MCF 10A (cell line): ENCODE measurements around the gene PHACTR1. TPM values are rescaled to one million over a fixed set of nuclear protein-coding genes. Genes with fewer than 3 reads are reported as not detected.
A peak's percentile ranks its signal among the peaks of the same experiment; 100 is the strongest.

ENCODE experiments used
- BruUV-seq: library from RNA; stranded (reverse); fragments of 400-500 nt; replicated peaks from 2 replicates; lab custom pipeline; 2021; lab: Mats Ljungman, UMichigan
- CTCF ChIA-PET: fragments of 300-600 bp; sonication (Branson Sonifier 250); formaldehyde crosslinking; extraction: SDS; loops from one replicate; lab custom pipeline; 2021; ENCODE audit warnings: antibody characterized with exemption, inconsistent platforms; lab: Yijun Ruan, JAX
- POLR2A ChIA-PET: fragments of 300-600, 350-650 bp; sonication (Branson Sonifier 250); formaldehyde crosslinking; extraction: SDS; loops from one replicate; lab custom pipeline; 2020; ENCODE audit warnings: antibody characterized with exemption, inconsistent platforms; lab: Yijun Ruan, JAX
- DNase-seq: peaks from one replicate; pipeline ENCODE4 v3.0.0-alpha.2; 2018; ENCODE audit not compliant: unreplicated experiment
- H3K27ac Mint-ChIP-seq: one replicate; pipeline ENCODE4 v1.8.0; 2022; ENCODE audit warnings: mild to moderate bottlenecking, low read depth, mixed read lengths; ENCODE audit not compliant: unreplicated experiment
- H3K27me3 Mint-ChIP-seq: one replicate; pipeline ENCODE4 v1.8.0; 2022; ENCODE audit warnings: mixed read lengths; ENCODE audit not compliant: insufficient read depth, unreplicated experiment
- H3K36me3 Mint-ChIP-seq: one replicate; pipeline ENCODE4 v1.8.0; 2022; ENCODE audit warnings: mild to moderate bottlenecking, moderate library complexity, mixed read lengths; ENCODE audit not compliant: insufficient read depth, unreplicated experiment
- H3K4me1 Mint-ChIP-seq: one replicate; pipeline ENCODE4 v1.8.0; 2022; ENCODE audit warnings: mixed read lengths; ENCODE audit not compliant: insufficient read depth, unreplicated experiment
- H3K4me3 Mint-ChIP-seq: one replicate; pipeline ENCODE4 v1.8.0; 2022; ENCODE audit warnings: mild to moderate bottlenecking, moderate library complexity, mixed read lengths; ENCODE audit not compliant: unreplicated experiment
- H3K9me3 Mint-ChIP-seq: one replicate; pipeline ENCODE4 v1.8.0; 2022; ENCODE audit warnings: mixed read lengths; ENCODE audit not compliant: unreplicated experiment
- intact Hi-C: fragments of 100-400 bp; cut with micrococcal nuclease; formaldehyde crosslinking; loops from 2 replicates; pipeline ENCODE4 v1.14.1; 2022
- total RNA-seq: library from RNA; stranded (reverse); gene quantifications from 2 replicates; pipeline ENCODE4 v1.2.3, GENCODE V29; 2022
- TF ChIP-seq, protein P1 (sequence below): fragments of 200-600 bp; IDR thresholded peaks from one replicate; pipeline ENCODE4 v1.8.0; 2022; ENCODE audit warnings: antibody characterized with exemption, mild to moderate bottlenecking; ENCODE audit not compliant: unreplicated experiment

PHACTR1 gene
- total RNA-seq, 1 experiment from 2014 or later: not detected

DNA sequence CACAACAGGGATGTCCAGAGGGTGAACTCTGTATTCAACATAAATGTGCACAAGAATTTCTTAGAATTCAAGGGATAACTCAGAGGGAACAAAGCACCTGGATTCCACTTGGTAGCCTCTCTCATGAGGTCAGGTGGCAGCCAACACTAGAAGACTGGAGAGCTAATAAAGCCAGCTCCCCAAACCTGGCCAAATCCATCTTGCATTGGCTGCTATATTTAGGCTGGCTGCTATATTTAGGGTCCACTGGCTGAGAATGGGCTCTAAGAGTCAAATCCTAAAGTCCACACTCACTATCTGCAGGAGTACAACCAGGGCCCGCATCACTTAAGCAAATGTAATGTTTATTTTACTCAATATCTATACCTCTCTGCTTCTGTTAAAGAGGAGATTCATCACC lies 591.8 kb downstream of the PHACTR1 start:
- POLR2A ChIA-PET: interaction anchor here (1.7 to 1.9 kb wide), 2 partner anchors 20 to 23 kb away, joined by 4 to 15 read pairs; partner anchors contain the start of gene TBC1D7
- Mint-ChIP-seq H3K36me3 (peaks cover 23% of the 10 kb centered on the region), H3K4me1 (peaks cover 14% of the 10 kb centered on the region), H3K9me3 (no peaks in the 10 kb centered on the region), H3K27me3 (no peaks in the 10 kb centered on the region), H3K4me3 (no peak overlapping the region), H3K27ac (peak overlapping the region; percentile 85)
- TF ChIP-seq, protein P1, sequence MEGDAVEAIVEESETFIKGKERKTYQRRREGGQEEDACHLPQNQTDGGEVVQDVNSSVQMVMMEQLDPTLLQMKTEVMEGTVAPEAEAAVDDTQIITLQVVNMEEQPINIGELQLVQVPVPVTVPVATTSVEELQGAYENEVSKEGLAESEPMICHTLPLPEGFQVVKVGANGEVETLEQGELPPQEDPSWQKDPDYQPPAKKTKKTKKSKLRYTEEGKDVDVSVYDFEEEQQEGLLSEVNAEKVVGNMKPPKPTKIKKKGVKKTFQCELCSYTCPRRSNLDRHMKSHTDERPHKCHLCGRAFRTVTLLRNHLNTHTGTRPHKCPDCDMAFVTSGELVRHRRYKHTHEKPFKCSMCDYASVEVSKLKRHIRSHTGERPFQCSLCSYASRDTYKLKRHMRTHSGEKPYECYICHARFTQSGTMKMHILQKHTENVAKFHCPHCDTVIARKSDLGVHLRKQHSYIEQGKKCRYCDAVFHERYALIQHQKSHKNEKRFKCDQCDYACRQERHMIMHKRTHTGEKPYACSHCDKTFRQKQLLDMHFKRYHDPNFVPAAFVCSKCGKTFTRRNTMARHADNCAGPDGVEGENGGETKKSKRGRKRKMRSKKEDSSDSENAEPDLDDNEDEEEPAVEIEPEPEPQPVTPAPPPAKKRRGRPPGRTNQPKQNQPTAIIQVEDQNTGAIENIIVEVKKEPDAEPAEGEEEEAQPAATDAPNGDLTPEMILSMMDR: no peak
- DNase-seq: no peak
- intact Hi-C loops: no loop called here
- no TSS peak for BruUV-seq
- CTCF ChIA-PET: interaction anchor here (0.6 kb wide), 1 partner anchor 27 kb away, joined by 3 read pairs; no protein-coding TSS in a partner anchor

DNA sequence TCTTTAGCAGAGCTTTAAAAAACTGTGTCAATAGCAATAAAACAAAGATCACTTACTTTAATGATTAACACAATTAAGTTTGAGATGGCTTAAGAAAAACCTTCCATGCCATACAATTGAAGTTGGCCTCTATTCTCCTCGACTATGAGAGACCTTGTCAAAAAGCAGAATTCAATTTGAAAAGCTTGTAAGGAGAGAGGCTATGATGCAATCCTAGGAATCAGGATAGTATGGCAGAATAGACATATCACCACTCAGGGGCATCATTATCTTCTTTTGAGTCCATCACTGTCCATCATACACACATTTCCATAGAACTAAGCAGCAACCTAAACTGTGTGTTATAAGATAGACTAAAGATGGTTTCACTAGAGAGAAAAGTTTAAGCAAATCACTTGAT lies 594.6 kb downstream of the PHACTR1 start:
- no TSS peak for BruUV-seq
- H3K4me3 Mint-ChIP-seq: no peak overlapping the region
- peaks cover 12% of the 10 kb centered on the region for H3K4me1 Mint-ChIP-seq
- no peaks in the 10 kb centered on the region for H3K27me3 Mint-ChIP-seq
- ChIA-PET CTCF (no interaction called here), POLR2A (interaction anchor here (2.8 kb wide), 1 partner anchor 17 kb away, joined by 15 read pairs; the partner anchor contains the start of gene TBC1D7)
- DNase-seq: no peak
- peaks cover 38% of the 10 kb centered on the region for H3K36me3 Mint-ChIP-seq
- TF ChIP-seq, protein P1: no peak
- intact Hi-C loops: no loop called here
- no peaks in the 10 kb centered on the region for H3K9me3 Mint-ChIP-seq
- no peak overlapping the region for H3K27ac Mint-ChIP-seq

DNA sequence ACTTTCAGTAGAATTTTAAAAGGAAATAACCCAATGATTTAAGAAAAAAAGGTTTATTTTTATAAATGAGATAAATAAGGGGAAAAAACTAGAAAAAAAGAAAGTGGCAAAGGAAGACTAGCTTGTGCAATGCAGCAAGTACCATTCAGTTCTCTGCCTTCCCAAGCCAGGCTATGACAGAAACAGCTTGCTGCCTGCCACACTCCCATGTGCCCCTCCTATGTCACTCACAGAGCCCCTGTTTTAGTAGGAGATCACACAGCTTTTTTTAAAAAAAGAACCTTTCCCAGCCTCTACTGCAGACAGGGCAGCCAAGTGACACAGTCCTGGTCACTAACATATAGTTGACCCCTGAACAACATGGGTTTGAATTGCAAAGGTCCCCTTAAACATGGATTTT lies 598.2 kb downstream of the PHACTR1 start:
- H3K4me1 Mint-ChIP-seq: no peaks in the 10 kb centered on the region
- ChIA-PET POLR2A (interaction anchor here (1.3 kb wide), 1 partner anchor 13 kb away, joined by 8 read pairs; the partner anchor contains the start of gene TBC1D7), CTCF (interaction anchor here (0.6 to 2.0 kb wide), 2 partner anchors 16 to 86 kb away, joined by 3 to 5 read pairs; no protein-coding TSS in a partner anchor)
- no TSS peak for BruUV-seq
- no peak overlapping the region for H3K27ac Mint-ChIP-seq
- H3K36me3 Mint-ChIP-seq: peaks cover 48% of the 10 kb centered on the region
- DNase-seq: no peak
- TF ChIP-seq, protein P1: no peak
- H3K27me3 Mint-ChIP-seq: no peaks in the 10 kb centered on the region
- no peak overlapping the region for H3K4me3 Mint-ChIP-seq
- intact Hi-C loops: no loop called here
- H3K9me3 Mint-ChIP-seq: no peaks in the 10 kb centered on the region

DNA sequence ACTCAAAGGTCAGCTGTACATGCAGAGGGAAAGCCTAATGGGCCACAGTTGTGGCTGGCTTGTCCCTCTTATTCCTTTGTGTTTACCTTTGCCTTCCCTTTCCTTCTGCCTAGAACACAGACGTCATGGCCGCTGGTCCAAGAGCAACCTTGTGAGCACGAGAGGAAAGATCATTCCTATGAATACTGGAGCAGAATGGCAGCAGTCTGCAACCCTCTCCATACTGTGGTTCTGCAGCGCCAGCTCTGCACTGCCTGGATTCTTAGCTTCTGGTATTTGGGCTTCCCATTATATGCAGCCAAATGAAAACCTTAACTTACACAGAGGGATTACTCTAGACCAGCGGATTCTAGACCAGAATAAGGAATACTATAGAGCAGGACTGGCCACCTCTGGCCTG lies 599.3 kb downstream of the PHACTR1 start:
- no peaks in the 10 kb centered on the region for H3K4me1 Mint-ChIP-seq
- intact Hi-C loops: no loop called here
- no TSS peak for BruUV-seq
- CTCF ChIA-PET: interaction anchor here (1.0 kb wide), 1 partner anchor 15 kb away, joined by 6 read pairs; no protein-coding TSS in a partner anchor
- DNase-seq: no peak
- H3K36me3 Mint-ChIP-seq: peaks cover 57% of the 10 kb centered on the region
- no peaks in the 10 kb centered on the region for H3K27me3 Mint-ChIP-seq
- H3K27ac Mint-ChIP-seq: no peak overlapping the region
- H3K9me3 Mint-ChIP-seq: no peaks in the 10 kb centered on the region
- POLR2A ChIA-PET: no interaction called here
- no peak overlapping the region for H3K4me3 Mint-ChIP-seq
- TF ChIP-seq, protein P1: no peak
